IMR-90 (cell line): Measurements from ENCODE around the gene HDGFL1.

Source experiments
- CTCF ChIP-seq: conservative IDR thresholded peaks from 2 replicates; pipeline ENCODE4 v1.5.1; 2012; ENCODE audit warnings: mild to moderate bottlenecking, low read depth, low read length, improper control_type of control experiment
- RAD21 ChIP-seq: IDR thresholded peaks from 2 replicates; pipeline ENCODE4 v1.6.1; 2012; ENCODE audit warnings: low read length, improper control_type of control experiment

GRCh38 chr6:22621028-22621427, 51.7 kb downstream of the HDGFL1 start:
- TF ChIP-seq CTCF (no peak), RAD21 (no peak)
